UCSD-AML1 (cell line): ENCODE results near the gene RSPH3.
A peak's percentile ranks its signal among the peaks of the same experiment; 100 is the strongest.
"Not testable (repeated sequence)": the region's sequence is repeated elsewhere in the genome, so short reads cannot be mapped to it uniquely, and the experiment has no call there.

Experiments
- DNase-seq: peaks from one replicate; lab custom pipeline; 2025; ENCODE audit not compliant: unreplicated experiment; lab: John Stamatoyannopoulos, UW

Gene RSPH3

GRCh38 chr6:158999666-159000403 lies at the start of gene RSPH3:
RSPH3 (minus strand) TSS chr6:159000202; CDS start chr6:158999550, 652 bp downstream.
- peak; percentile 94 for DNase-seq

DNA sequence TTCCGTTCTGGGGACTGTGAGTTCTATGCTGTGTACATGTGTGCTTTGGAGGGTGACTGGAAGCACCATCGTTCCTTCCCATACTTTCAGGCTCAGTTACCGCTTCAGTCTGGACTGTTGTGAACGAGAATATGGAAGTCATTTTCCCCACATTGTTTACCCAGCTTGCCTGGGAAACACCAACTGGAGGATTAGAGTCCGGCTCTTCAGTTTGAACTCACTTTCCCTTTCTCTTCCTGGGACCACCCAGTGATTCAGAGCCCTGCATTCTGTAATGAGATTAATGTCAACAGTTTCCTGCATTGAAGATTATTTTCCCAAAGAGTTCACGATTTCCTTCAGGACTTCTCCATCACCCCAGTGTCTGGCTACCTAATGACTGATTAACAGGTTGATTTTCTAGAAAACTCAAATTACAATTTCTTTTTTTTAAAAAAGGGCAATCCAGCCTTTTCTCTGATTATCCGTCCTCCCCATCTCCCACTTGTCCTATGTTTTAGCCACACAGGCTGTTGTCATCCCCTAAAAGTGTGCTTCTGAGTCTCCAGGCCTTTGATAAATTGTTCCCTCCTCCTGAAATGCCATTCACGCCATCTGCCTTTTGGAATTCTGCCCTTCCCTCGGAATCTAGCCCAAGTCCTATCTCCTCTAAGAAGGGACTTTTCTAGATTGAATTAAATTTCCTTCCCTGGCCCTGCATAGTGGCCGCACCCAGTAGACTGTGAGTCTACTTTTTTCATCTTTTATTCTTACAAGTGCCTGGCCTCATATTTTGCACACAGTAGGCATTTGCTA lies 48.1 kb upstream of the RSPH3 start:
- DNase-seq, result no peak

- DNase-seq, result no peak
Measured at GRCh38 chr6:159045801-159046200, 45.8 kb upstream of the RSPH3 start.

GRCh38 chr6:159044899-159045727 lies 45.1 kb upstream of the RSPH3 start, which contains the start of gene TAGAP:
TAGAP (minus strand) TSS chr6:159044991; CDS start chr6:159044146, 845 bp downstream.
- peak; percentile 84 for DNase-seq

DNA sequence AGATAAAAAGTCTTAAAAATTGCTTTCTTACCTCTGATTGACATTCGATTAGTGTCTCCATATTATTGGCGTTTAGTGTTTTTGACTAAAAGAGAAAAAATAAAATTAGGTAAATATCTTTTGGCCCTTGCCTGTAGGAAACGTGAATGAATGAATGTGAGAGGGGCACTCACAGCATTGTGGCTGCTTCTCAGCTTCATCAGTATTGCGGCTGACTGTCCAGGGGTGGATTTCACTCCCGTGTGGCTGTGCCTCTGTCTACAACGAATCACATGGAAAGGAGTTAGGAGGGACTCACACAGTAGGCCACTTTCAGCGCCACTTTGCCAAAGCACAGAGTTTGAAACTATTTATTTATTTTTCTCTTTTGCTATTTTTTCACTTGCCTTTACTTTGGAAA lies 43.9 kb upstream of the RSPH3 start:
- DNase-seq, result no peak

DNA sequence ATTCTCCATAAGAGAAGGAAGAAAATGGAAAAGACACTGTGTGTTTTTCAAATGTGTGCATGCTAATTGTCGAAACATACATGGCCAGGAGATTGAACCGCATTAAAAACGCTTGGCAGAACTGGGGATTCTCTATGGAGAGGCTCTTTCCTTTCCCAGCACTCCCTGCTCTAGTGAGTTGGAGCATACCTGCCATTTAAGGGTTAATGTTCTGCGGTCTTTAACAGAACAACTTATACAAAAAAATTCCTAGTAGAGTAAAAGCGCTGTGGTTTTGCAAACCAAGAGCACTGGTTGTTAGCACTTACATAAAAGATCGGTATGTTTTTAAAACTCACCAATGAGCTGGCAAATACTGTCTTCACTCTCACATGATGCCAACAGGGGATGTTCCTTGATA lies 43.2 kb upstream of the RSPH3 start:
- DNase-seq, result no peak

DNA sequence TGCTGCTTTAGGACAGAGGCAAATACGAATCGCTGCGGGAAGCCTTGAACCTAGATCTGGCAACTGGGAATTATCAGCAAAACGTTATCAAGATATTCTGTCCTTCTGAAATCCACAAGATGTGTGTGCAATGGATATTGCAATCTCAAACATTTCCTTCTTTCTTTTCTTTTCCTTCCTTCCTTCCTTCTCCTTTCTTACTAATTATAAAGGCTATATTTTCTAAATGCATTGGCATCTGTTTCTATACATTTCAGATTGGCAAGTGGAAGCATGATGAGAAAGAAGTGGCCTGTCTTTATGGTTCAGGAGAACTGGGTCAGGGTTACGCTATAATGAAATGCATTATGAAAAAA lies 42.8 kb upstream of the RSPH3 start:
- no peak for DNase-seq

DNA sequence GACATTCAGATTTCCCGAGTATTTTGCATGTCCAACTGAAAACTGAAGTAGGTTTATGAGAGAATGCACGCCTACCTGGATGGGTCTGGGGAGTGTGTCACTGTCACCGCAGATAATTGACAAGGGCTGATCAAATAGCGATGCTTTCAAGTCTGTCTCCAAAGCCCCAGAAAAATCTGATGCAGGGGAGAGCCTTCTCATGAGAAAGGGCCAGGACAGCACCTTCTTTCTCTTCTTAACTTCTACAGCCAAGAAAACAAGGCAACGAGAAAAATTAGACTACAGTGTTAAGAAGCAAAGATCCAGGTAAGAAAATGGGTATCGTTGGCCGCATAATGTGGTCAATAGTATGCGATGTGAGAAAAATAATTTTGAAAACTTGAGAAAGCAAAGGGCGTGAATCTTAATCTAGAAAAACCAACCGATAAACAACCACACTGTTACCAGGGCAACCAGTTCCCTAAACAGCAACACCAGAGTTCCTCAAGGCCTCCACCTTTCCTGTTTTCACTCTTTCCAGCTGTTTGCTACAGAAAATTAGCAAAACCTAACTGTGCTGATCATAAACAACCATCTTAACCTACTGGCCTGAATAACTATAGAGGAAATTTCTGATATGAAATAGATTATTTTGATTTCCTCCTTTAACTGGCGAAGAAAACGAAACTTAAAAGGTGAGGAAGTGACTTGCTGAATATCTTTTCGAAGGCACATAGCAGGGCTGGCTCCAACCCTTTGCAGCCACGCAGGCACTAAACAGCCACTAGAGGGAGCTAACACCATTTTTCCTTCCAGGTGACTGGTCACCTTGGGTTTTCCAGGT lies 42.2 kb upstream of the RSPH3 start:
- peak; percentile 66 for DNase-seq

- no peak for DNase-seq
Measured at GRCh38 chr6:159041181-159041580, 41.2 kb upstream of the RSPH3 start.

GRCh38 chr6:159039885-159040258 lies 39.9 kb upstream of the RSPH3 start:
- no peak for DNase-seq

DNA sequence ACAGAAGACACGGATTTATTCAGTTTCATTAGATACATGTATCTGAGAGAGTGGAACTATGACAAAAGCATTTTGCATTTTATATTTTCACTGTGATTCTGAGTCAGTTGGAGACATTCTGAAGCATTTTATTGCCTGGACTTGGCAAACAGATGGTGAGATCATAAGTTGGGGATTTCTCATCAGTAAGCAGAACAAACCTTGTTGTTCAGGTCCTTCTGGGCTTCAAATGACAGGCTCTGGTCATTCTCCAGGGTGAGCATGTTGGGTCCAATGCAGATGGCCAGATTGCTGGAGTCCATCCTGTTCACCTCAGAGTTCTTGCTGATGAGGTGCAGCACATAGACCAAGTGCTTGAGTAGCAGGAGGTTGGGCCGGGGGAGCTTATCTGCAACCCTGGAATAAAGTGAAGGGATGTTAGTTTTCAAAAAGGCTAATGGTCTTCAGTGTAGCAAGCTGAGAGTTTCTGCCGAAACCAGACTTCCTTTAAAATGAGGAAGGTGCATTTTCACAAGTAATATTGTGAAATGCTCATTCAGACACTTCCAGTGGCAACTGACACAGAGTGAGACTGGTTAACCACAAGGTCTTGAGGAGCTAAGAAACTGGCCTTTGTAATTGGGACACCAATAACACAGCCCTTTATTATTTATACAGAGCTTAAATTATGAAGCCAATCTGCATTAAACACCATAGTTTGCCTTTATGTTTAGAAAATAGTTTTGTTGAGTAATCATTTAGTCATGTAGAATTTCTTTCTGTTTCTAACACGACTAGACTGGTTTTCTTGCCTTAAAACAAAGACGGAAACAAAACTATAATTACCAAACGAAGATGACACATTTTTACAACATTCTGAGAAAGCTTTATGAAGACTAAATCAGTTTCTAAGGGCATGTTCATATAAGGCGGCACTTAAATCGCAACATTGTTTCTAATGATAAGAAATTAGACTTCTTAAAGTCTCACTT lies 39.2 kb upstream of the RSPH3 start:
- DNase-seq, result peak; percentile 51

- DNase-seq, result not testable (repeated sequence)
Measured at GRCh38 chr6:159038318-159038717, 38.3 kb upstream of the RSPH3 start.

- DNase-seq, result no peak
Measured at GRCh38 chr6:159037756-159038290, 37.8 kb upstream of the RSPH3 start.

DNA sequence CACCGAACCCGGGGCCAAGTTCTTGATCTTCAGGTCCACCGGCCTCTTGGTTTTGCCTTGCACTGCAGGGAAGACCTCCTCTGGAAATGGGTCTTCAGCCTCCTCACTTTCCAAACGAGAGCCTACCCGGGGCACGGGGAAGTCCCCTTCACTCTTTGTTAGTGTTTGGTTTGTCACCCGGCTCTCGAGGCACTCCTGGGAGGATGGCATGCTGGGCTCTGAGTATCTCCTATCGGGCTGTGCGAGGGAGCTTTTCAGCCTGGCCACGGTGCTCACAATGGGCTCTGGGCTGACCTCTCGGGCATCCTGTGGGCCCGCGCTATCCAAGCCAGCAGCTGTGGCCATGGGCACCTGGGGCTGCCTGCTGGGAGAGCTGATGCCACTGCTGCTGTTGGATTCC lies 36.7 kb upstream of the RSPH3 start:
- no peak for DNase-seq

- no peak for DNase-seq
Measured at GRCh38 chr6:159035891-159036290, 35.9 kb upstream of the RSPH3 start.

- no peak for DNase-seq
Measured at GRCh38 chr6:159033160-159034049, 33.4 kb upstream of the RSPH3 start.

GRCh38 chr6:159031846-159032245 lies 31.8 kb upstream of the RSPH3 start:
- DNase-seq, result no peak

- DNase-seq, result no peak
Measured at GRCh38 chr6:159030168-159030567, 30.2 kb upstream of the RSPH3 start.
